Measurements from ENCODE around the gene EPN2.

Gene EPN2

DNA sequence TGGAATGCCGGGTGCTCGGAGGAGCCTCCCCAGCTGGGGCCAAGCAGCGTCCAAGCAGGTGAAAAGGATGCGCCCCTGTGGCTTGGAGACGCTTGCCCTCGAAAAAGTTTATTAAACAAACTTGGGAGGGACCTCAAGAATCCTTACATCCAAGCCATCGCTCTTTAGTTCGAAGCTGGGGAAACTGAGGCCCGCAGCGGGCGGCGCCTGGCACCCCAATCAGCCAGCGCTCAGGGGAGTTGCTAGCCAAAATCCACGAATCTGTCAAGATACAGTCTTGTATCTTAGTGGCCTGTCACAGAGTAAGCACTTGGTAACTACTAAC lies 125.9 kb downstream of the EPN2 start:
- in situ Hi-C loops (cut with MboI; ENCODE audit: low sequenced_read_pairs), result loop anchor here (25.0 kb wide), 1 partner anchor 399 kb away; no protein-coding TSS in a partner anchor

DNA sequence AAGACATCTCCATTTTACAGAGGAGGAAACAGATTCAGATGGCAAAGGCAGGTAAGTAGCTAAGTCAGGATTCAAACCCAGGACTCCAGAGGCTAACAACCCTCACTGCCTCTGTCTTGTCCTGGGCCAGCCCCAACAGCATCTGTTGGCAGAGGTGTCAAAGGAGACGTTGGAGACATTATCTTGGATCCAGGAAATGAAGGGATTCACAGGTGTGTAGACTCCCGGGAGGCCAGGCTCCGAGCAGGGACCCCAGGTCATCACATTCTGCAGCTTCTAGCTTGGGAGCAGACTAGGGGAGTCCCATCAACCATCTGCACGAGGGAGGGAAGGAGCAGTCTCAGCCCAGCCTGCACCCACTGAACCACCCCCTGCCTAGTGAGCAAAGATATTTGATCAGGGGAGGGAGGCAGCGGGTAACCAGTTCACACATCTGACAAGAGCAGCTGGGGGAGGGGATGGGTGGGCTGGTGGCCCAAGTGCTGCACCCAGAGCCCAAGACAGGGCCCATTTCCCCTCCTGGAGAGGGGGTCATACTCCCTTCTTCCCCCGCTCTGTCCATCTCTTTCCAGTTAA lies 126.4 kb downstream of the EPN2 start:
- in situ Hi-C loops (cut with MboI; ENCODE audit: low sequenced_read_pairs), result loop anchor here (25.0 kb wide), 1 partner anchor 399 kb away; no protein-coding TSS in a partner anchor

DNA sequence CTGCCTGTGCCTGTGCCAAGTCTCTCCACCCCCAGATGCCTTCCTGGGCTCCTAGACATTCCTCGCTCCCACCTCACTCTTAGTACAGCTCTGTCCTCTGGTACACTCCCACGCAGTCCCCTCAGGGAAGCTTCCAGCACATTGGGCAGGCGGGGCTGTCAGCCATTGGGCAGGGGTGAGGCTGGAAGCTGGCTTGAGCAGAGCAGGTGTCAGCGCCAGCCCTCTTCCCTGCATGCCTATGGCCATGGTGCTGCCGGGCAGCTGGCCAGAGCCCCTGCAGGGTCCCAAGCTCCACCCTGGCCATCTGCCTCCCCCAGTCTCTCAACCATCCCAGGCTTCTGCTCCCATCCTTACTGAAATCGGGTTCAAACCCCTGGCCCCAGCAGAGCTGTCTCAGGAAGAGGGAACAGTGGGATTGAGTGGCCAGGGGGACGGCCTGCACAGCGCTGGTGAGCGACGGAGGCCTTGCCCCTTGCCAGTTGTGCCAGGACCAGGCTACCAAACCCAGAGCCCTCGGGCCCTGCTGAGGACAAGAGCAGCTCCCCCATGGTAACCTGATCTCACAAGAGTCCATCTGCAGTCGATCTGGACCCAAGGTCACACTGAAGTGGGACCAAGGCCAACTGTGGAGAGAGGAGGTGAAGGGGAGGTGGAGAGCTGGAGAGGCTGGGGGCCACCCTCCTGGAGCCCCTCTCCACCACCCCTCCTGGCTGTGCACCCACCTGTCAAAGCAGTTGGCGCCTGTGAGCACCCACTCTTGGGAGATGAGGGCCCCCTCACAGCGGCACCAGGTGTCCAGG lies 127.7 kb downstream of the EPN2 start:
- in situ Hi-C loops (cut with MboI; ENCODE audit: low sequenced_read_pairs), result loop anchor here (5.0 to 25.0 kb wide), 2 partner anchors 82 to 397 kb away; no protein-coding TSS in a partner anchor

DNA sequence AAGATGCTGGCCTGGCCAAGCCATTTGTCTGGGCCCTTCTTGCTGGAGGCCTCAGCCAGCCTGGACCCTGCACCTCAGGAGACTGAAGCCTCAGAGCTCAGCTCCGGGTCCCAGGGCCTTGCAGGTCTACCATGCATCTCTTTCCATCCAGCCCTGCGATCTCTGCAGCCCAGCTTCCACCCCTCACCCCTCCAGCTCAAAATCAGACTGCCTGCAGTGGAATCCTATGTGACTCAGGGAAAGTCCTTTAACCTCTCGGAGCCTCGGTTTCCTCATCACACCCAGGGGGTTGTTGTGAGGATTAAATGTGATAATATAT lies 128.3 kb downstream of the EPN2 start:
- in situ Hi-C loops (cut with MboI; ENCODE audit: low sequenced_read_pairs), result loop anchor here (5.0 to 25.0 kb wide), 2 partner anchors 82 to 397 kb away; no protein-coding TSS in a partner anchor

DNA sequence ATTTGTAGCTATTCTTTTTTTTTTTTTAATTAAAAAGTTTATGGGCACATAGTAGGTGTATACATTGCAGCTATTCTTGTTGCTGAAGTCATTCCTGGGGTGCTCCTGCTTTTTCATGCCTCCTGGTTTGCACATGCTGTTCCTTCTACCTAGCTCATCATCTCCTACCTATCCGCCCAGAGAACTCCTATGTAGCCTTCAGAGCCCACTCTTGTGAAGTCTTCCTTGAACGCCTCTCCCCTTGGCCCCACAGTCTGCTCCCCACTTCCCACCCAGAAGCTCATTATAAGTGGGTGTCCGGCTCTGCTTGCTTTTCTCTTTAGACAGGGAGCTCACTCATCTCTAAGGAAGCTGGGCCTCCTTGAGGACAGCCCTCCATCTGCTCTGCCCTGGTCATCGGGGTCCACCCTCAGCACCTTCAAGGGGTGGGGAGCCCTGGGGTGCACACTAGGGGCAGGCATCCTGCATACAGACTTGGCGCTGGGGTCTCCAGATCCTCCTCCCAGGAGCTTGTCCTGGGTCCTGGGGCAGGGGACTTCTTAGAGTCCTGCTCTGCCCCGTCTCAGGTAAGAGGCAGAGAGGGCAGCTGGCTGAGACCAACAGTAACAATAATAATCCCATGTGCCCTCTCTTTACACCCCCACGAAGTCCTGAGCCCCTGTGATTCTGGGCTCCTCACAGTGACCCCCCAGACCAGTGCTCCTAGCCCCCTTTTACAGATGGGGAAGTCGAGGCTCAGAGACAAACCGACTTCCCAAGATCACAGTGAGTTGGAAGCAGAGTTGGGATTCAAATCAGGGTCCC lies 128.9 kb downstream of the EPN2 start:
- in situ Hi-C loops (cut with MboI; ENCODE audit: low sequenced_read_pairs), result loop anchor here (5.0 to 25.0 kb wide), 2 partner anchors 81 to 396 kb away; no protein-coding TSS in a partner anchor

DNA sequence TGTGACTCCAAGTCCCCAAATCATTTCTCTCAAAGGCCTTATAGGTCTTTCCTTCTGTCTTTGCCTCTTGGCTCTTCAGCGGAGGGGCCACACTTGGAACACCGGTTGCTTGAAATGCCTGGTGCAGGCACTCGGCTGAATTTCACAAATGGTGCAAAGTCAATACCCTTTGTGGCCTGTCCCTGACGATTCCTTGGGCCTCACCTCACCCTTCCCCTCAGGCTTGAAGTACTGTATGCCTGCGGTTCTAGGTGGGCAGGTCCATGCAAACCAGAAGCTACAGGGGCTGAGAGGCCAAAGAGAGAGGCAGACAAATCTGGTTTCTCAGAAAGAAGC lies 129.4 kb downstream of the EPN2 start:
- in situ Hi-C loops (cut with MboI; ENCODE audit: low sequenced_read_pairs), result loop anchor here (5.0 to 25.0 kb wide), 2 partner anchors 81 to 396 kb away; no protein-coding TSS in a partner anchor

DNA sequence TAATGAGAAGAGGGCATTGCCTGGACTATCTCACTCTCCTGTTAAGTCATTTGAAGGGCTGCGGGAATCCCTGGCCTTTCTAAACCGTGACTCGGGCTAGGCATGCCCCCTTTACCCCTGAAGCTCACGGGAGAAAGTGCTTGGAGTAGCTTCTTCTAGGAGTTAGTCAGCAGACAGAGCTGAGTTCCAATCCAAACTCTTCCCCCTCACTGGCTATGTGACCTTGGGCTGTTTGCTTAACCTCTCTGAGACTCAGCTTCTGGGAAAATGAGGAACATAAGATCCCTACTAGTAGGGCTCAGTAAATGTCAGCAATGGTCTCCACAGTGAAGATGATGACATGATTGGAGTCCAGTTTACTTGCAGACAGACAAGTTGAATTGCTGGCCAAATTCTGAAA lies 131.1 kb downstream of the EPN2 start:
- in situ Hi-C loops (cut with MboI; ENCODE audit: low sequenced_read_pairs), result loop anchor here (5.0 to 25.0 kb wide), 2 partner anchors 79 to 394 kb away; no protein-coding TSS in a partner anchor

DNA sequence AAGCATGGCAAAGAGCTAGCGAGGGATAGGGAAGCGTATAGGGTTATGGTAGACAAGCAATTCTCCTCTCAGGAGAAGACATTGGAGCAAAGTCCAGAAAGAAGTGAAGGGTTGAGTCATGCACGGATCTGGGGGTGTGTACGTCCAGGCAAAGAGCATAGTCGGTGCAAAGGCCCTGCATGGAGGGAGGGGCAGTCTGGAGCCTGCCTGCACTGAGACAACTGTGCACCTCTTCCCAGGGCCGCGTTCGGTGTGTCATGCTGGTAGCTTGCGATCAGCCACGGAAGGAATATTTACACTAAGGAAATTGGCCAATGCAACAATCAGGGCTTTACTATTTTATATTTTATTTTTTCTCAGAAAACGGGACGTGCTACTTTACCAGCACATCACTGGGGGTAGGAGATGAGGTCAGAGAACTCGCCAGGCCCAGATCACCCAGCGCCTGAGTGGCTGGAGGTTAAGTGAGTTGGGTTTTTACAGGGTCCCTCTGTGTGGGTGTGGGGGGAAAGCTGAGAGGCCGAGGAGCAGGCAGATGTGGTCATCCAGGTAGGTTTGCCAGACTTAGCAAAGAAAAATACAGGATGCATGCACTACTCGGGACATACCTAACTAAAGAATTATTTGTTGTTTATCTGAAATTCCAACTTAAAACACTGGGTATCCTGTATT lies 132.1 kb downstream of the EPN2 start:
- in situ Hi-C loops (cut with MboI; ENCODE audit: low sequenced_read_pairs), result loop anchor here (5.0 to 25.0 kb wide), 2 partner anchors 78 to 393 kb away; no protein-coding TSS in a partner anchor

DNA sequence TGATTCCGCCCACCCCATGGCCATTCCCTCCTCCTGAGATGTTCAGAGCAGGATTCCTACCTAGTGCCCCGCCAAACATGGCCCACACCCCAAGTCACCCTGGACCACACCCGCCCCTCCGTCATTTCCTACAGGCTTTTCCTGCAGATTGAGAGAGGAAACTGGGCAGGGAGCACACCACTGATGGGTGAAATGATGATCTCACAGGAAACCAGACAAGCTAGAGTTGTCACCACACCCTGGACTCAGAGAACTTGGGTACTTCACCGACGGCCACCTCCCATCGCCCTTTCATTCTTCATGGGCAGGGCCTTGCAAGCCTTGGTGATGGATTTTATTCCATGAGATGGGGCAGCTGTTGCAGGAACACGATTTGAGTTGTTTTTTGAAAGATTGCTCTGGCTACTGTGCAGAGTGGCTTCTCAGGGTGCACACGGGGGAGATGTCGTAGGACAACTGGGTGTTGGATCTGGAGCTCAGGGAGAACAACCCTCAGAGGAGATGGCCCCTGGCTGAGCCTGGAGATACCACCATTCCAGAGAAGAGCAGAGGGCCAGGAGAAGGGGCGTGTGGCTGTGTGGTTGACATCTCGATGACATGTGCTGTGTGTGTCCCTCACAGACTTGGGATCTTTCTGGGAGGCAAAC lies 132.8 kb downstream of the EPN2 start:
- in situ Hi-C loops (cut with MboI; ENCODE audit: low sequenced_read_pairs), result loop anchor here (5.0 to 25.0 kb wide), 2 partner anchors 77 to 392 kb away; no protein-coding TSS in a partner anchor

DNA sequence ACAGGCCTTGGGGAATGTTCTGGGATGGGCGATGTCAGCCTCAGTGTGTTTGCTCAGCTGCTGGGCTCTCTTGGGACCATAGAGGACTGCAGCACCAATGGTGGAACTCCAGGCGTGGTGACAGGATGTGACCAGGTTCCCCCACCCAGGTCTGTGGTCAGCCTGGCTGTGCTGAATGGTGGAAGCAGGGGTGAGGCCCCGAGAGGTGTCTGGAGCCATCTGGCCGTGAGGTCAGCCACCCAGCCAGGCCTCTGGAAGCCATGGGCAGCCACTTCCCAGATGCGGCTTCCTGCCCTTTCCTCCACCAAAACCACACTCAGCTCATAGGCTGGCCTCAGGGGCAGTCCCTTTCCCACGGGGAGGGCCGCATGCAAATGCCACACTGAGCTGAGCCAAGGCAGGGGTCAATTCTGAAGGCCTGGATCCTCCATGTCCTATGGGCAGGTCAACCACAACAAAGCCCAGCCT lies 133.4 kb downstream of the EPN2 start:
- in situ Hi-C loops (cut with MboI; ENCODE audit: low sequenced_read_pairs), result loop anchor here (25.0 kb wide), 1 partner anchor 392 kb away; no protein-coding TSS in a partner anchor

DNA sequence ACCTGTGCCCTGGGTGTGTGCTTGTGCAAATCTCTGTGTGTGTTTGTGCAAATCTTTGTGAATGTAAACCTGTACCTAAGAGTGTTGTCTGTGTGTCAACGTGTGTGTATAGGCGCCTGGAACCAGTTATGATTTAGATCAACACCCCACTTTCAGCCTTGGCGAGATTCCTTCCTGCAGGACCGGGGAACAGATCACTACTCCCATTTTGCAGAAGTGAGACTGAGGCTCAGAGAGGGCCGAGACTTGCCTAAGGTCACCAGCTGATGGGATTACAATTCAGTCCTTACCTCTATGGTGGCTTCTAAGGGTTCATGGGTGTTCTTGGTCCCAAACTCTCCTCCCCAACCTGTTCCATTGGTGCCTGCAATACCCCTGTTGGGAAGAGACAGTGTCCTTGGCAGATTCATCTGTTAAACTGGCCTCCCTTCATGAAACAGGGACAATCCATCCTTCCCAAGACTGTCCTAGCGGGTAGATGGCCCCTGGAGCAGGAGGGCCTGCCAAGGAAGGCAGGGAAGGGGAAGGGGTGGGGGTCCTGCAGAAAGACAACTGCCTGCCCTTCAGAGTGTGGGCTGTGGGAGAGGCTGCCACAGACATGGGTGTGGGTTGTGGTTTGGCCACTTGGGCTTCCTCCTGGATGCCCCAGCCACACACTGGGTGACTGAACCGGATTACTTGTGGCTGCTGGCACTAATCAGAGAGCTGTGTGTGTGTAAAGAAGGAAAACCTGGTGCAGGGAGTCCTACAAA lies 134.3 kb downstream of the EPN2 start:
- in situ Hi-C loops (cut with MboI; ENCODE audit: low sequenced_read_pairs), result loop anchor here (25.0 kb wide), 1 partner anchor 391 kb away; no protein-coding TSS in a partner anchor

DNA sequence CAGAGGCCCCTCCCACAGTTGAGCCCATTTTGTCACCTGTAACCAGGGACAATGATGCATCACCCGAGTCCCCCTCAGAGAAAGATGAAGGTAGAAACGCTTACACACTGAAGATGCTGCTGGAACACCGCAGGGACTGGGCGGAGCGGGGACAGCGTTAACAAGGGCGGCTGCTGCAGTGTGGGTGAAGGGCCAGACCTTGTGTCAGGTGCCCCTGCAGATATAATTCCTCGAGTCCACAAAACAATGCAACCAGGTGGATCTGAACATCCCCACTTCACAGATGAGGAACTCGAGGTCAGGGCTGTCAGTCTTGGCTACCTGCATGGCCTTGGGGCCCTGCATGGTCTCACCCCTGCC lies 134.8 kb downstream of the EPN2 start:
- in situ Hi-C loops (cut with MboI; ENCODE audit: low sequenced_read_pairs), result loop anchor here (25.0 kb wide), 1 partner anchor 390 kb away; no protein-coding TSS in a partner anchor

DNA sequence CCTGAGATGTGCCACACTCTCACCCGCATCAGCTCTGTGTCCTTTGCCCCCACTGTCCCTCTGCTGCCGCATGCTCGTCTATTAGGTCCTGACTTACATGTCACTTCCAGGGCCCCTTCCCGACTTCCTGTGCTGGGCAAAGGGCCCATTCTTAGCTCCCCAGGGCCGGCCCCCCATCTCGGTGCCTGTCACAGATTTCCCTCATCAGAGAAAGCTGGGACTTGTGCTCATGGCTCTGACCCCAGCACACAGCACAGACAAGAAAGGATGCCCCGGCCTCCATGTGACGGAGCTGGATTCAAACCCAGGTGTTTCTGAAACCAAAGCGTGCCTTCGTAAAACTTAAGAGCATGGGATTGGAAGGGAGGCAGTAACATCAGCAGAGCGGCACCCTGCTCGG lies 135.3 kb downstream of the EPN2 start:
- in situ Hi-C loops (cut with MboI; ENCODE audit: low sequenced_read_pairs), result loop anchor here (25.0 kb wide), 1 partner anchor 390 kb away; no protein-coding TSS in a partner anchor

DNA sequence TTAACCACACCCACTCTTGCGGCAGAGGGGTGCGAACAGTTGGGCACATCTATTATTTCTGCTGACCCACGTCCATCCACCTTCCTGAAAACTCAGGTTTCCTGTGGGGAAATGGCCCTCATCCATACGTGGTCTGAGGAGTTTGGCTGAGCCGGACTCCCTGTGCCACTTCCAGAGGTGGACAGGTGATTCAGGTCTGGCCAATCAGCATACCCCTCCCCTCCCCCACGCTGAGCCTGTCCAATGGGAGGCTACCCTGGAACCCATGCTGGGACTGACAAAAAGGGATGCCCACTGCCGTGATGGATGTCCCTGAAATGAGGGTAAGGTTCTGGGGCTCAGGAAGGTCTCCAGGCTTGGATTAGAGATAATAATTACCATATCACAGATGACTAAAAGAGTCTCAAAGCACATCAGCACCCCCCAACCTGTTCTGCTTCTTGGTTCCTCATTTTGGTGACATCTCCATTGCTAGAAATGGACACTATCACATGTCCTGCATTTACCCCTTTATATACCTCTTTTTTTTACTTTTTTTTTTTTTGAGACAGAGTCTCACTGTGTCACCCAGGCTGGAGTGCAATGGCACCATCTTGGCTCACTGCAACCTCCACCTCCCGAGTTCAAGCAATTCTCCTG lies 135.8 kb downstream of the EPN2 start:
- in situ Hi-C loops (cut with MboI; ENCODE audit: low sequenced_read_pairs), result loop anchor here (25.0 kb wide), 1 partner anchor 389 kb away; no protein-coding TSS in a partner anchor

DNA sequence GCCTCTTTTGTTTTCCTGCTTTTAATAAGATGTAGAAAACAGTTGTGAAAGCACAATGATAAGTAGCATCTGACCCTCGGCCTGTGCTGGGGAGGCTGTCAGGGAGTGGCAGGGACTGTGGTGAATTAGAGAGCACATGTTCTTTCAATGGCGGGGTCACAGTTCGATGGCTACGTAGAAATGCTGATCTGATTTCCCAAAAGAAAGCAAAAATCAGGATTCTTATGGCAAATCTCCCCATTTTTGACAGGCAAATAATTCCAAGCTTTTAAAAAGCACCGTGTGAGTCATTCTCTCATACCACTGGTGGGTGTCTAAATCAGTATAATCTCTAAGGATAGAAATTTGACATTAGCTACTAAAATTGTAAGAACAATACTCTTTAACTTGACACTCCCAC lies 137.0 kb downstream of the EPN2 start:
- in situ Hi-C loops (cut with MboI; ENCODE audit: low sequenced_read_pairs), result loop anchor here (25.0 kb wide), 1 partner anchor 388 kb away; no protein-coding TSS in a partner anchor

DNA sequence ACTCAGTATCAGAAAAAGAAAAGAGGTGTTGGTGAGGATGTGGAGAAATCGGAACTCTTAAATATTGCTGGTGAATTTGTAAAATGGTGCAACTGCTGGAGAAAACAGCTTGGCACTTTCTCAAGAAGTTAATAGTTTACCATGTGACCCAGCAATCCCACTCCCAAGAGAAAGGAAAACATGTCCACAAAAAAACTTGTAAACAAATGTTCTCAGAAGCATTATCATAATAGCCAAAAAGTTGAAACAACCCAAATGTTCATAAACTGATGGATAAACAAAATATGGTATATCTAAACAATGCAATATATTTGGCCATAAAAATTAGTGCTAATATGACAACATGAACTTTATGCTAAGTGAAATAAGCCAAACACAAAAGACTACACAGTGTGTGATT lies 138.6 kb downstream of the EPN2 start:
- in situ Hi-C loops (cut with MboI; ENCODE audit: low sequenced_read_pairs), result no loop called here

DNA sequence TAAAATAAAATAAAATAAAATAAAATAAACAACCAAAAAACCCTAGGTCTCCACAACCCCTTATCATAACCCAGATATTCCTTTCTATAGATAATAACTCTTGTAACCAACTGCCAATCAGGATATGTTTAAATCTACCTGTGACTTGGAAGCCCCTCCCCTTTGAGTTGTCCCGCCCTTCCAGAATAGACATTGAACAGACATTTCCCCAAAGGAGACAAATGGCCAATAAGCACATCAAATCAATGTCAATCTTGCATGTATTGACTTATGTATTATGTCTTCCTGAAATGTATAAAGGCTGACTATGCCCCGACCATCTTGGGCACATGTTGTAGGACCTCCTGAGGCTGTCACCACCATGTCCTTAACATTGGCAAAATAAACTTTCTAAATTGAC lies 139.6 kb downstream of the EPN2 start:
- in situ Hi-C loops (cut with MboI; ENCODE audit: low sequenced_read_pairs), result no loop called here

DNA sequence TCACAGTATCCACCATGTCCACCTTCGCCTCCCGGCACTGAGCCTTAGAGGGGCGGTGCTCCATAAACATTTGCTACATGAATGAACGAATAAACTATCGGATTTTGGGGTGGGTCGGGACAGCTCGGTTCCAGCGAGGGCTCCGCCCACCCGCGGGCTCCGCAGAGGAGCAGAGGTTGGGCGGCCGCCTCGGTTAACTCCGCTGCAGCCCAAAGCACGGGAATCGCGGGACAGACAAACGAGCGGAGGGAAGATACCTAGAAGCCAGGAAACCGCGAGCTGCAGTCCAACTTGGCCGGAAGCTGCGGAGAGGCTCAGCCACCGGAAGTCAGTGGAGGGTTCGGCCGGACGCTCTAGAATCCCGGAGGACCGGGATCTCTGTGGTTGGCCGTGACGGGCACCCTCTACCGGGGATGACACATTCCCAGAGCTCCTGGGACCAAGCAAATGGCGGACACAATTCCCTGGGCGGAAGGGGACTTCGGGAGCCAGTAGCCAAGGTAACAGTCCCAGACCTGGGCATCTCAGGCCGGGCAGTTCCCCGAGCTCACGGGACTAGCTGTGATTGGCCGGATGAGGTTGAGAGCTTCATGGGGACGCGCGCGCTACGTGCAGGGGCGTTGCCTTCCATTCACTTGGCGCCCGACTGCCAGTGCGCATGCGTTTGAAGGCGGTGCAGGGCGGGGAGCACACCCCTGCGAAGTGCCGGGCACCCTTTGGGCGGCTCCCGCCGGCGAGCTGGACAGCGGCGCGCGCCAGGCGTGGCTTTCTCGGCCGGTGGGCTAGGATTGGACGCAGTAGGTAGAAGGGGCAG lies 140.6 kb downstream of the EPN2 start:
- in situ Hi-C loops (cut with MboI; ENCODE audit: low sequenced_read_pairs), result no loop called here

Measured in HL-60/S4 treated with retinoic acid at 250 ng/mL for 4 days and 3 days (cell line).